Uterus (tissue), 4 donors: ENCODE measurements around the gene PITX2. TPM values are rescaled to one million over a fixed set of nuclear protein-coding genes. Genes with fewer than 3 reads are reported as not detected.

Experiments used
- DNase-seq, 2 donors: peaks; one replicate each; pipeline ENCODE4 v3.0.0-alpha.2; 2019 to 2020
- H3K27ac ChIP-seq, 2 donors: fragments of 200-600 bp; sonication (generic); 1 replicate in 1 of 2; 2 replicates in 1 of 2; pipeline ENCODE4 v1.5.1; 2016 to 2018
- H3K27me3 ChIP-seq, 2 donors: fragments of 200-600 bp; sonication (generic); one replicate each; pipeline ENCODE4 v1.5.1; 2018 to 2019; ENCODE audit warnings: control low read depth in 1 of 2
- H3K36me3 ChIP-seq, 2 donors: fragments of 200-600 bp; sonication (generic); one replicate each; pipeline ENCODE4 v1.5.1; 2019; ENCODE audit warnings: control low read depth in 1 of 2
- H3K4me1 ChIP-seq, 2 donors: fragments of 200-600 bp; sonication (generic); one replicate each; pipeline ENCODE4 v1.5.1; 2018 to 2019; ENCODE audit warnings: control low read depth in 1 of 2
- H3K4me3 ChIP-seq, 2 donors: fragments of 200-600 bp; sonication (generic); 1 replicate in 1 of 2; 2 replicates in 1 of 2; pipeline ENCODE4 v1.5.1; 2018 to 2019; ENCODE audit warnings: mild to moderate bottlenecking in 1 of 2
- H3K9me3 ChIP-seq, 2 donors: fragments of 200-600 bp; sonication (generic); one replicate each; pipeline ENCODE4 v1.5.1; 2019; ENCODE audit warnings: control low read depth in 1 of 2
- CTCF ChIP-seq, 4 experiments: fragments of 200-600 bp in 2 of 4; fragments of 450-650 bp in 2 of 4; sonication (generic) in 2 of 4; IDR thresholded peaks; one replicate each; pipeline ENCODE4 v1.5.1; 2016 to 2019; ENCODE audit warnings: antibody characterized with exemption in 4 of 4, mild to moderate bottlenecking in 2 of 4, moderate library complexity in 1 of 4
- POLR2A ChIP-seq, 2 donors: fragments of 450-650 bp; IDR thresholded peaks; one replicate each; pipeline ENCODE4 v1.6.1; 2016; ENCODE audit warnings: antibody characterized with exemption in 2 of 2, mild to moderate bottlenecking in 1 of 2, moderate library complexity in 1 of 2
- intact Hi-C: fragments of 100-400 bp; cut with DNase I; formaldehyde crosslinking; loops from one replicate; pipeline ENCODE4 v1.15.1; 2023; ENCODE audit warnings: low total_unique reads
- total RNA-seq, 4 donors: library from RNA; depleted of rRNA in 3 of 4; stranded (reverse); fragments of >200 nt in 3 of 4; gene quantifications; one replicate each; pipeline versions ENCODE4 v1.1.0 to v1.2.4, GENCODE V29; 2014 to 2023
- donor health status: DM: yes; HTN: yes; CAD: no.

The PITX2 gene
- total RNA-seq, 4 donors from 2014 or later: 0.14 TPM; not detected in 3

- no peak overlapping the region for H3K27ac ChIP-seq
Observed at GRCh38 chr4:110616238-110617074, 6.4 kb downstream of the PITX2 start.

DNA sequence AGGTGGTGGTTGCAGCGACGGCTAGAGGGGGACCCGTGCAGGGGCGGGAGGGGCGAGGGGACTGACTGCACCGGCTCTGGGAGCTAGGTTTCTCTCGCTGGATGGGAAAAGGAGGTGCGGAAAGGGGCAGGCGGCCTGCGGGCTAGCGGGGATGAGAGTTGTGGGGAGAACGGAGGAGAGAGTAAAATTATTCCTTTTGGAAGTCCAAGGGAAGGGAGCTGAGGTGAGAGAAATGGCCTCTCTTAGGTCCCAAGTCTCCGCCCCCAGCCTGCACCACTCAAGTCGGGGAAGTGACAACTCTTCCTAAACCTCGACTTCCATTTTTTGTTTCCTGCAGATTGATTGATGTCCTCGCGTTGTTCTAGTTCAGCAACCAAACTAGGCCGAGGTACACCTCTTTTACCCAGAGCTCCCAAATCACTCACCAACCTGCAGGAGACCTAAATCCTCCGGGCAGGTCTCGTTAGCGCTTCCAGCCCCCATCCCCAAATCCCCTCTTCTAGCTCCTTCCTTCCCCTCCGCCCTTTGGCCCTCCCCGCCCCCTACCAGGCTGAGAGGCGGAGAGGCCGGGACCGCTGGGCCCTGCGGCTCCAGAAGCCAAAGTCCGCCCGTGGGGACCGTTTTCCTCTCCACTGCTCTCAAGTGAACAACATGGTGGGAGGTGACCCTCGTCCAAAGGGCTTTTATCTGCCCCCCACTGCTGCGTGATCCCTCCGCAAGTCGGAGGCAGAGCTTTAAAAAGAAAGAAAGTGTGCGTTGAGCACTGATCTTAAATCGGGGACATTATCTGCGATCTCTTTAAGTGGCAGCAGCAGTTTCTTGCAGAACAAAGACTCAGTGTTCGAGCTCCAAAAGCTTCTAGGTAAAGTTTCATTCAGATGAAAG is 7.3 kb downstream of the PITX2 start:
- Histone ChIP-seq H3K27me3 (peaks cover 33 to 92% of the 10 kb centered on the region in 2 donors), H3K4me1 (no peaks in the 10 kb centered on the region), H3K9me3 (no peaks in the 10 kb centered on the region), H3K36me3 (no peaks in the 10 kb centered on the region), H3K4me3 (no peak overlapping the region), H3K27ac (no peak overlapping the region)
- no peak for TF ChIP-seq POLR2A (IDR thresholded peaks at IDR 0.05)
- no peak for TF ChIP-seq CTCF (IDR thresholded peaks at IDR 0.05)
- intact Hi-C loops: no loop called here
- no peak for DNase-seq

More at GRCh38 chr4:110616238-110617074, 6.4 kb downstream of the PITX2 start:
- Histone ChIP-seq H3K27me3 (peaks cover 42 to 94% of the 10 kb centered on the region in 2 donors), H3K4me3 (no peak overlapping the region), H3K4me1 (no peaks in the 10 kb centered on the region), H3K9me3 (no peaks in the 10 kb centered on the region), H3K36me3 (no peaks in the 10 kb centered on the region)
- no peak for DNase-seq
- intact Hi-C loops: no loop called here
- TF ChIP-seq POLR2A (IDR thresholded peaks at IDR 0.05): no peak
- TF ChIP-seq CTCF (IDR thresholded peaks at IDR 0.05): no peak

- Histone ChIP-seq H3K4me3 (no peak overlapping the region), H3K27me3 (peaks cover 28 to 92% of the 10 kb centered on the region in 2 donors), H3K27ac (no peak overlapping the region), H3K9me3 (no peaks in the 10 kb centered on the region), H3K36me3 (no peaks in the 10 kb centered on the region), H3K4me1 (no peaks in the 10 kb centered on the region)
- no peak for TF ChIP-seq CTCF (IDR thresholded peaks at IDR 0.05)
- TF ChIP-seq POLR2A (IDR thresholded peaks at IDR 0.05): no peak
- no peak for DNase-seq
- intact Hi-C loops: no loop called here
Observed at GRCh38 chr4:110614976-110615352, 7.9 kb downstream of the PITX2 start.

- no peak overlapping the region for H3K4me3 ChIP-seq
- H3K4me1 ChIP-seq: no peaks in the 10 kb centered on the region
- no peak overlapping the region for H3K27ac ChIP-seq
- peaks cover 22 to 92% of the 10 kb centered on the region in 2 donors for H3K27me3 ChIP-seq
- no peak for TF ChIP-seq POLR2A (IDR thresholded peaks at IDR 0.05)
- TF ChIP-seq CTCF (IDR thresholded peaks at IDR 0.05): no peak
- H3K36me3 ChIP-seq: no peaks in the 10 kb centered on the region
- DNase-seq: no peak
- intact Hi-C loops: no loop called here
- H3K9me3 ChIP-seq: no peaks in the 10 kb centered on the region
Observed at GRCh38 chr4:110614173-110614963, 8.5 kb downstream of the PITX2 start.
